H1 (cell line): ENCODE results near the gene SLC9C1. TPM values are rescaled to one million over a fixed set of nuclear protein-coding genes. Genes with fewer than 3 reads are reported as not detected.

Experiments
- BACH1 ChIP-seq: IDR thresholded peaks from 2 replicates; pipeline ENCODE4 v1.6.1; 2012; ENCODE audit warnings: low read length, improper control_type of control experiment
- EGR1 ChIP-seq: IDR thresholded peaks from 2 replicates; pipeline ENCODE4 v1.6.1; 2011; ENCODE audit warnings: low read depth, low read length, borderline replicate concordance
- NRF1 ChIP-seq: IDR thresholded peaks from 2 replicates; pipeline ENCODE4 v1.6.1; 2011; ENCODE audit warnings: mild to moderate bottlenecking, low read depth, low read length, improper control_type of control experiment
- TAF7 ChIP-seq: optimal IDR thresholded peaks from 2 replicates; pipeline ENCODE3; 2011; ENCODE audit warnings: low read depth, mild to moderate bottlenecking, inconsistent platforms, low read length, moderate library complexity, borderline replicate concordance
- TEAD4 ChIP-seq: IDR thresholded peaks from 2 replicates; pipeline ENCODE4 v1.6.1; 2012; ENCODE audit warnings: low read depth, low read length, inconsistent platforms, mixed read lengths
- polyA plus RNA-seq, 7 experiments: library from polyadenylated mRNA; depleted of rRNA in 3 of 7; stranded (reverse) in 5 of 7; unstranded in 2 of 7; fragments of >200 nt in 5 of 7; fragments of 200-250 nt in 2 of 7; gene quantifications; 1 replicate in 5 of 7; 2 replicates in 1 of 7; 4 replicates in 1 of 7; pipeline versions ENCODE4 v1.2.1 to v1.2.3, GENCODE V29; 2011 to 2013; ENCODE audit warnings: missing spikeins in 2 of 7, mixed read lengths in 2 of 7
- total RNA-seq: library from RNA; stranded (reverse); fragmentation: NEBNext Ultra II Directional; extraction: Animal tissue kit (Norgen Biotek cat#: 25700); gene quantifications from 2 replicates; pipeline ENCODE4 v1.2.1, GENCODE V29; 2021

The SLC9C1 gene
- total and polyA plus RNA-seq, 2 of the 8 experiments (the other 6 are each of a cell fraction or from before 2014, with no cell fraction given), result 0.15 to 0.24 TPM

DNA sequence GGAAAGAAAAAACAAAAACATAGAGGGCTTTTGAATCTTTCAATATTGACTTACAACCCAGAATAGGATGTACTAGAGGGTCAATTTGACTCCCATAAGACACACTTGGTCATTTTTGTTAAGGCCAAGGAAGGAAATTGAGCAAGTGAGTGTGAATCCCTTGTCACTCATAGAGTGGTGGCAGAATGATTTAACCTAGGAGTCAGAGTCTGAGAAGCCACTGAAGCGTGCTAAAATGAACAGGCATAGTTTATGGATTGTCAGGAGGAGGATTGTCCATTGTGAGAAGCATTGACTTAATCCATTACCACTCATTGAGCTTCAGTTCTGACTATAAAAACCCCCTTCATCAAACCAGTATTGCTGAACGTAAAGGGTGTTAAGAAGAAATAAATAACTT, 152.7 kb downstream of the SLC9C1 start (continued):
- TF ChIP-seq TAF7, result no peak
- TF ChIP-seq EGR1, result no peak
- no peak for TF ChIP-seq NRF1
- TF ChIP-seq BACH1, result no peak
- no peak for TF ChIP-seq TEAD4
